ENCODE data around the gene TPCN2.
A peak's percentile ranks its signal among the peaks of the same experiment; 100 is the strongest.
"Not testable (repeated sequence)": the region's sequence is repeated elsewhere in the genome, so short reads cannot be mapped to it uniquely, and the experiment has no call there.

Gene TPCN2

GRCh38 chr11:69138265-69138664 is 89.5 kb downstream of the TPCN2 start:
- H3K4me3 ChIP-seq (ENCODE audit: low read depth, low read length): no peak overlapping the region
- TF ChIP-seq CTCF (IDR thresholded peaks at IDR 0.05; ENCODE audit: low read depth, low read length): no peak
- peak; percentile 73 for DNase-seq (ENCODE audit: low read depth, low spot score)
- in situ Hi-C loops (cut with HindIII; ENCODE audit: low sequenced_read_pairs): no loop called here

DNA sequence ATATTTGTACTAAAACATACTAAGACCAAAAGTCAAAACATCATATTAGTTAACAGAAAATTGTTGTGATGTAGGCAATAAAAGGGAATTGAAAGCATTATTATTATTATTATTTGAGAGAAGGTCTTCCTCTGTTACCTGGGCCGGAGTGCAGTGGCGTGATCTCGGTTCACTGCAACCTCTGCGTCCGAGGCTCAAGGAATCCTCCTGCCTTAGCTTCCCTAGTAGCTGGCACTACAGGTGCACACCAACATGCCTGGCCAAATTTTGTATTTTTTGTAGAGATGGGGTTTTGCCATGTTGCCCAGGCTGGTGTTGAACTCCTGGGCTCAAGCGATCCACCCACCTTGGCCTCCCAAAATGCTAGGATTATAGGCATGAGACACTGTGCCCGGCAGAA is 91.4 kb downstream of the TPCN2 start:
- in situ Hi-C loops (cut with HindIII; ENCODE audit: low sequenced_read_pairs); DNase-seq (ENCODE audit: low read depth, low spot score); H3K4me3 ChIP-seq (ENCODE audit: low read depth, low read length): not testable (repeated sequence)

- no peak overlapping the region for H3K4me3 ChIP-seq (ENCODE audit: low read depth, low read length)
- no peak for TF ChIP-seq CTCF (IDR thresholded peaks at IDR 0.05; ENCODE audit: low read depth, low read length)
- no peak for DNase-seq (ENCODE audit: low read depth, low spot score)
- in situ Hi-C loops (cut with HindIII; ENCODE audit: low sequenced_read_pairs): no loop called here
Observed at GRCh38 chr11:69140635-69141034, 91.9 kb downstream of the TPCN2 start.

DNA sequence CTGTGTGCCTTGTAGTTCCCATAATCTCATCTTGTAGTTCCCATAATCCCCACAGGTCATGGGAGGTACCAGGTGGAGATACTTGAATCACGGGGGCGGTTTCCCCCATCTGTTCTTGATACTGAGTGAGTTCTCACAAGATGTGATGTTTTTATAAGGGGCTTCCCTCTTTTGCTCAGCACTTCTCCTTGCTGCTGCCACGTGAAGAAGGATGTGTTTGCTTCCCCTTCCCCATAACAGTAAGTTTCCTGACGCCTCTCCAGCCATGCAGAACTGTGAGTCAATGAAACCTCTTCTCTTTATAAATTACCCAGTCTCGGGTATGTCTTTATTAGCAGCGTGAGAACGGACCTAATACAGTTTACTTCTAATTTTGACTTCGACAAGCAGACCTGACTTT is 93.0 kb downstream of the TPCN2 start:
- no peak for DNase-seq (ENCODE audit: low read depth, low spot score)
- no peak overlapping the region for H3K4me3 ChIP-seq (ENCODE audit: low read depth, low read length)
- TF ChIP-seq CTCF (IDR thresholded peaks at IDR 0.05; ENCODE audit: low read depth, low read length): no peak
- in situ Hi-C loops (cut with HindIII; ENCODE audit: low sequenced_read_pairs): no loop called here

GRCh38 chr11:69142895-69143294 is 94.2 kb downstream of the TPCN2 start:
- in situ Hi-C loops (cut with HindIII; ENCODE audit: low sequenced_read_pairs): no loop called here
- DNase-seq (ENCODE audit: low read depth, low spot score): no peak

DNA sequence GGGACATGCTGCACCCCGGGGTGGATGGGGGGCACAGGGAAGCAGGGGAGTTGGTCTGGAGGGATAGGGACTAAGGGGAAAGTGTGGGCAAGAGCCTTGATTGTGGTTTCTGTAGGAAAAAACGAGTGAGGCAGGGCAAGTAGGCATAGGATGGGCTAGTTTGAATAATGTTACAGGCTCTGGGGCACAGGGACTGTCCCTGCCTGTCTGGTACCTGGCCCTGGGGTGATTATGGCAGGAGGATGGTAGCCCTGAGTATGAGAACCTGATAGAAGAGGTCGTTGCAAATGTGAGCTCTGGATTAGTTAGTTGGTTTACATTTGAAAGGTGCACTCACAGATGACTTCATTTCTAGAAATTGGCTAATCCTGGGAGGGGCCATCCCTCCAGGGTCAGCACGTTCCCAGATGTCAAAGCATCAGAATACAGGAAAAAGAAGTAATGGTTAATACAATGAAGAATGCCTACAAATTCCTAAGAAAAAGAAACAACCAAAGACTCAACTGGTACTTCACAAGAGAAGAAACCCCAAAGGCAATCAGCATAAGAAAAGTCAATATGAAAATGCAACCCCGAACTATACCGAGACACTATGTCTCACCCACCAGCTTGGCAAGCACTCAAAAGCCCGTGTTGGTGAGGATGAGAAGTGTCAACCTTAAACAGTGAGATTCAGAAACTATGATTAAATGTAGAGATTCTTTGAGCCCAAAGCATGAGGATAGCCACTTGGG is 95.8 kb downstream of the TPCN2 start:
- no peak for DNase-seq (ENCODE audit: low read depth, low spot score)
- in situ Hi-C loops (cut with HindIII; ENCODE audit: low sequenced_read_pairs): no loop called here

More at GRCh38 chr11:69142895-69143294, 94.2 kb downstream of the TPCN2 start:
- TF ChIP-seq CTCF (IDR thresholded peaks at IDR 0.05; ENCODE audit: low read depth, low read length): no peak
- no peak overlapping the region for H3K4me3 ChIP-seq (ENCODE audit: low read depth, low read length)

More for the DNA sequence above, 95.8 kb downstream of the TPCN2 start:
- TF ChIP-seq CTCF (IDR thresholded peaks at IDR 0.05; ENCODE audit: low read depth, low read length): no peak
- no peak overlapping the region for H3K4me3 ChIP-seq (ENCODE audit: low read depth, low read length)

Measured in astrocyte of the spinal cord (primary cell).